GM19395 (cell line): ENCODE measurements around the gene TPM1.

ENCODE experiments used
- ATAC-seq: cut with Tn5 transposase; IDR thresholded peaks from one replicate; pipeline ENCODE4 v1.9.1; 2021; ENCODE audit warnings: mild to moderate bottlenecking, moderate library complexity; ENCODE audit not compliant: unreplicated experiment

Gene TPM1

DNA sequence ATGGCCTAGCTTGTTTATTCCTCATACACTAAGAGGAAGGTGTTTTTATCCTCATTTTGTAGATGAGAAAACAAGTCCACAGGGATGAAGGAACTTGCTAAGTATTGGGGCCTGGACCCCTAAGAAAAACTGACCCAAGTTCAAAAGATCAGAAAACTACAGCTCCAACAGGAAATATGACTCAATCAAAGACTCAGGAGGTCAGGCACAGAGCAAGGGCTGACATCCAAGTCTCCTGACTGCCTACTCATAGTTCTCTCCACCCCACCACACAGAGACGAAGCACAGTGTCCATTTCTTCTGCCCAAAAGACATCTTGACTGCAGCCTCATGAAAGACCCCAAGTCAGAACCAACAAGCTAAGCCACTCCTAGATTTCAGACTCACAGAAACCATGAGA lies 26.9 kb upstream of the TPM1 start:
- ATAC-seq, result no peak

DNA sequence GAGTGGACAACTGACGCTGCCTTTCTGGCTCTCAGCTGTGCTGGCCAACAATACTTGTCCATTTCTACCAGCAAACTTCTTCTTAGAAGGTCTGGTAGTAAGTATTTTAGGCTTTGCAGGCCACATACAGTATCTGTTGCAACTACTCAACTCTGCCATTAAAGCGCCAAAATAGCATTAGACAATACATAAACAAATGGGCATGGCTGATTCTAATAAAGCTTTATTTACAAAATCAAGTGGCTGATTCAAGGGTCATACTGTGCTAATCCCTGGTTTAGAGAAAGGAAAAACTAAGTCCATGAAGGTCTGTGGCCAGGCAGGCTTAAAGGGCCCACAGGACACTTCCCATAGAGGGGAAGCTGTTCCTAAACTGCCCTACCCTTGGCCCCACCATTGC lies 26.3 kb upstream of the TPM1 start:
- ATAC-seq, result no peak

DNA sequence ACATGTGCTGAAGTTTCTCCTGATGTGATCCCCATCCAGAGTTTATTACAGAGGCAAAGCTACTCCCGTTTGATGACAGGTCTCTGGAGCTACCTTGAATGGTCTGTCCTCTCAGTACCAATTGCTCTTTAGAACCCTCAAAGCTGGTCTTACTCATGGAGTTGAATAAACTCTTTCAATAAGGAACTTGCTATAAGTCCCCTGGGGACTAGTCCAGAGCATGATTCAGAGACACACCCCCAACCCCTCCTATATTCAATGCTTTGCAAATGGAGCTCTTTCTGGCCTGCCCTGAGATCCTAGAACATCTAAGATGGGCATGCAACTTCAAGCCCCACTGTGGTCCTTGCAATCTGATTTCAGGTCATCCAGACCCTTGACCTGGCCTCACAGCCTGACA lies 23.9 kb upstream of the TPM1 start:
- ATAC-seq, result no peak

DNA sequence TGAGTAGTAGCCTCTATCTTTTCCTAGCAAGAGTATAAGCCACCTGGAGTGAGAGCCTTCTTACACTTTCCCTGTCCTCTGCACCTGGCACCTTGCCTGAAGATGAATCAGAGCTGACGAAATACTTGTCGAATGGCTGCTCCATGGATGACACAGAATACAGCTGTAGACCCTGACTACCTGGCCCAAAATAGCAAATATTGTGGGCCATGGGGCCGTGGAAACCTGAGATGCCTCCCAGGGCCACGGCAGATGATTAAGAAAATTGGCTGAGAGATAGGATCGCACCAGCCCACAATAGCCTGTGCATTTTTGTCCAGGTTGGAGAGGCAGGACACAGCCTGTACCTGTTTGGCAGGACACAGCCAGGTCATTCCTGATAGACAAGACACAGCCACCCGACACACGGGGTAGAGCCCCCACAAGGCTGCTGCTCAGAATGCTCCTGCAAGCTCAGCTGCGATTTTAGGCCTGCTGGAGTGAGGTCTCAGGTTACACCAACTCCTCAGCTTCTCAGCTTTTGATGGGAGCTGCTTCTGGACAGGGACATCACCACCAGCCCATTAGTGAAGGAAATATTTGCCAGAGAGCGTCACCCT lies 22.9 kb upstream of the TPM1 start:
- ATAC-seq, result no peak

DNA sequence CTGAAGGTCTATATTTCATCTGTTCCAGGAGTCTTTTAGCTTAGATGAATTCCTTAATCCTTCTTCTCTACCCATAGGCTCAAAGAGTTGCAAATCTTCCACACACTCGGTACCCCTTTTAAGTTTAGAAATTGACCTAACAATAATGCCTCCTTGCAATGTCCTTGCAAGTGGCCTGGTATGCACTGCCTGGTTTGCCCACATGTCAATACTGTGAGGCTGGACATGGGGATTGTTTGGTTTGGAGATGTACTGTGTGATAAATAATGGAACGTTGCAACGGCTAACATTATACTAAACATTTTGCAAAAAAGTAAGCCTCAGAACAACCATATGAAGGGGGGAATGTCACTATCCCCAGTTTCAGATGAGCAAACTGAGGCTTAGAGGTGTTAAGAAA lies 22.4 kb upstream of the TPM1 start:
- no peak for ATAC-seq

DNA sequence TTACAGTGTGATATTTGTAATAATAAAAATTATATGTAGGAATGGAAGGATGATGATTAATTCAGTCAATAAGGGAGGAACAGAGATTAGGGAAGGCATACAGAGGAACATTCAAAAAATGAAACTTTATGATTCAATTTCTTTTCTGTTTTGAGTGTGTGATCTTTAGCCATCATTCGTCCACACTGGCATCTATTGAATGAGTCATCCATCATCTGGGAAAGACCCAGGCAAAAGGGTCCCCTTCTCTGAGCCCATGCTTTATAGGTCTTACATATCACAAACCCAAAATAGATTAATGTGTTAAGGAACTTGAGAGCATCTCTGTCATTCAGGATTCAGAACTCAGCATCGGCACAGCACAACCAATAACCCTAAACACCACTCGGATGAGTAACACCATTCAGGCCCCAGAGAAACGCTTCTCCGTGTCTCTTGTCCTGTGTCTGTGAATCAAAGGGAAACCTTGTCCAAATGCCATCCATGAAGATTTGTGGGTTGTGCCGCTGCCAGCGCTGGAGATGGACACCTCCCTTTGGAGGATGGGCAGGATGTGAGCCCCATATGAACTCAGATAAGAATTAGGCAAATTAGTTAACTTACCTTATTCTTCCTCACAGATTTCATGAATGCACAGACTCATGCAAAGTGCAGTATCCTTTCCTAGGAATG lies 21.7 kb upstream of the TPM1 start:
- no peak for ATAC-seq

DNA sequence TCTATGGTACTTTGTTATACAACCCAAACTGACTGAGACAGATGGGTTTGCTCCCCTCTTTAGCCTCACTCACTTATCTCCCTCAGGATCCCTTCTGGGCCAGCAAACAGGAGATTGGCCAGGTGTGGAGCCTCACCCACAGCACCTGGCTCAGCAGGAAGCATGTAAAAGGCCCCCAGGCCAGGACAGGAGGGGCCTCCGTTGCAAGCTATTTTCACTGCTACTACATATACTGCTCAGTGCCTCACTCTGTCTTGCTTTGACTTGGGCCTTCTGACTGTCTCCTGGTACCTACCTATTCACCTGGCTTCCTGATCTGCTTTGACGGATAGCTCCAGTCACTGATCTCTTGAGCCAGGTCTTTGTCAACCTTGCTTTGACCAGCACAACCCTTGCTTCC lies 20.4 kb upstream of the TPM1 start:
- no peak for ATAC-seq

DNA sequence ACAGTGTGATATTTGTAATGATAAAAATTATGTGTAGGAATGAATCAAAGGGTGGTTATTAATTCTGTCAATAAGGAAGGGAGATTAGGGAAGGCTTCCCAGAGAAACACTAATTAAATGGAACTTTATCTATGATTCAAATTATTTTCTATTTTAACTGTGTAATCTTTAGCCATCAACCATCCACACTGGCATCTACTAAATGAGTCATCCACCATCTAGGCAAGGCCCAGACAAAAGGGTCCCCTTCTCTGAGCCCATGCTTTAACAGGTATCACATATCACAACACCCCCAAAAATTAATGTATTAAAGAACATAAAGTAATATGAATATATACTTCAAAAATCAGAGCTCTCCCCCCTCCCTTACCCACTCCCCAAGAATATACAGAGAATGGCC lies 19.9 kb upstream of the TPM1 start:
- no peak for ATAC-seq

DNA sequence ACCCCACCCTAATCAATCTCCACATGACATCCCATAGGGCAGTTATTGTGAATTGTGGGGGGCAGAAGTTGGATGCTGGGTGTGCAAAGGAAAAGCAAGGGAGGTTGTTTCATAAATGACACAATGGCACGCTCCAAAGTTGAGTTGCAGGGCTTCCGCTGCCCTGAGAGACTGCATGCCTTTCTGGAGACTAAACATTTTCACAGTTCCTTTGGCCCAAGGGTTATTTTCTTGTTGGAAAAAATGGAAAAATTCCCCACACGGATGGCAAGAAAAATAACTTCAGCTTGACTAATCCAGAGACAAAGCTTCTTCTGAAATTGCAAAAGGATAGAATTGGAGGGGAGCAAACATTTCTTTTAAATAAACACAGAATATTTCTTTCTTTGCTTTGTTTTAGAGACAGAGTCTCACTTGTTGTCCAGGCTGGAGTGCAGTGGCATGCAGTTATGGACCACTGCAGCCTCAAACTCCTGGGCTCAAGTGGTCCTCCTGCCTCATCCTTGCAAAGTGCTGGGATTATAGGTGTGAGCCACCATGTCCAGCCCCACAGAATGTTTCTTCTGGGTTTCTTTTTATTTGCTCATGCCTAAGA lies 19.1 kb upstream of the TPM1 start:
- ATAC-seq, result no peak

DNA sequence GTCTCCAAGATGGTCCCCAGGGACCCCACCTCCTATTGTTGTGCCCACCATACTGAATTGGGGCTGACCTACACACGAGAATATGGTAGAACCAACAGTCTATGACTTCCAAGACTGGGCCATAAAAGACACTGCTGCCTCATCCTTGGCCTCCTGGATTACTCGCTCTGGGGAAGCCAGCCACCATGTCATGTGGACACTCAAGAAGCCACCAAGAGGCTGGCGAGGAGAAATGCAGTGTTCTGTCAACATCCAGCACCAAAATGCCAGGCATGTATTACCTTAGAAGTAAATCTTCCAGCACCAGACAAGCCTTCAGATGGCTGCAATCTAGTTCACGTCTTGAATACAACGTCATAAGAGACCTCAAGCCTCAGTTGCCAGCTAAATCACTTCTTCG lies 17.1 kb upstream of the TPM1 start:
- ATAC-seq, result no peak

DNA sequence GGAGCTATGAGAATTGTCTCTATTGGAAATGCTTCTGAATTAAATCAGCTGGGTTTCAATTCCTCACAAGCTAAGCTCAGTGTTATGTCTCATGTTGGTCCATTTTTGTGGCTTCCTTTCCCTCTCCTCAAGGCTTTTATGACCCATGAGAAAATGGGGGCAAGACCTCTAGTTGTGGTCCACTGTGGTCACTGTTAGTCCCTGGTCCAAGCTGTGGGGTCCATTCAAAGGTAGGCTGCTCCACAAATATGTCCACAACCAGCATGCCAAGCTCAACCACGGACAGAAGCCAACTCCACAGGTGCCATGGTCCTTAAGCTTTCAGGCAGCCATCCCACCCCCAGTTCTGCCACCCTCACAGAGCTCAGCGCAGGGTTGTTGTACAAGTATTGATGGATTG lies 14.9 kb upstream of the TPM1 start:
- ATAC-seq, result no peak

DNA sequence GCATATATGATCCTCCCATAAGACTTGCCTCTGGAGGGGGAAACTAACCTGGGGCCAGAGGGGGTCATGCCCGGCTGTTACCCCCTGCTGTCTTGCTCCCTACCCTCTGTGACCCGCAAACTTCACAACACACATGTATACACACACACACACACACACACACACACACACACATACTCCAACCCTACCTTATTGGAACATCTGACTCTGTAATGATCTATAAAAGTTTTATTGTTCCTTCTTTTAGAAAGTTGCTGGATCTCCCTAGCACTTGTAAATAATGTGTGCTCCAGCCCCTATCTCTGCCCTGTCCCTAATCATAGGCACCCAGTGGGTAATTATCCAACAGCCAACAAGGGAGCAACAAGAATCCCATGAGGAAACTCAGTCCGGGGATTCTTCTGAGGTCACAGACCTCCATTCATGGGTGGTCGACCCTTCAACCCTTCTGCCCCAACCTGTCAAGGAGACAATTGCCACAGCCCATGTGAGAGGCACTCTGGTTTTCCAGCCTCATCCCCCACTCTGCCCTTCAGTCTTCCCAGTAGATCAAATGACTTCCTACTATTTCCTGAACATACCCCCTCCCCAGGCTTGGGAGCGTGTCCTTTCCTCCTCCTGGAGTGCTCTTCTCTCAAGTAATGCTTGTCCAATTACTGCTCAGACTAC lies 14.0 kb upstream of the TPM1 start:
- no peak for ATAC-seq

DNA sequence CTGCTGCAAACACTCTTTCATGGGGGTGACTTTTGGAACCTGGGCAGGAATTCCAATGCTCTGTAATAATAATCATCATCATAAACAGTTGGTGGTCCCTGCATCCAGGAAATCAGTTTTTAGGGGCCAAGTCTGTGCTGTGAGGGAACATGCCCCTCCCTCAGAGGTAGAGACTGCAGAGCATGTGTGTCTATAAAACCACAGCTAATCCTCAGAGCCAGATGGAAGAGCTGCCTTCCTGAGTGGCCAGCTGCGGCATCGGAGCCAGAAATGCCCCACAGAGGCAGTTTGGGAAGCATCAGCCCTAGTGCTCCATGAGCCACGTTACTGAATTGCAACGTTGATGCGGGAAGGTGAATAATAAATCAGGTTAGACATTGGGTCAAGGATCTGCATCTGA lies 12.9 kb upstream of the TPM1 start:
- ATAC-seq, result no peak

DNA sequence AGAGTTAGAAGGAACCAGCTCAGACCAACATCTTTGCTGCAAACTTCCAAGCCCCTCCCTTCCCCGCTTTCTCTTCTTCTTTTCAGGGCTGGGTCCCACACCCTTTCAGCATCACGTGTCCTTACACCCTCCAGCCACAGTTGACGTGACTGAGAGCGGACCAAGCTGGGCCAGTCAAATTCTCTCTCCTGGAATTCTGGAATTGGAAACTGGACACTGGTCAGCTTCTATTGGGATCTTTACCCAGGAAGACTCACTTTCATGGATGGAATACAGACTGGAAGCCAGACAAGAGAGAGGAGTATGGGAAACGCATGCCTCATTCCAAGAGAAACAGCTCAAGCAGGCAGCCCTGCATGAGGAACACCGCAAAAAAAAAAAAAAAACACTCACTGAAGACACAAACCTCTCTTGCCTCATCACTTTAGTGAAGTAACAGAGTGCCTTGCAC lies 12.4 kb upstream of the TPM1 start:
- no peak for ATAC-seq

DNA sequence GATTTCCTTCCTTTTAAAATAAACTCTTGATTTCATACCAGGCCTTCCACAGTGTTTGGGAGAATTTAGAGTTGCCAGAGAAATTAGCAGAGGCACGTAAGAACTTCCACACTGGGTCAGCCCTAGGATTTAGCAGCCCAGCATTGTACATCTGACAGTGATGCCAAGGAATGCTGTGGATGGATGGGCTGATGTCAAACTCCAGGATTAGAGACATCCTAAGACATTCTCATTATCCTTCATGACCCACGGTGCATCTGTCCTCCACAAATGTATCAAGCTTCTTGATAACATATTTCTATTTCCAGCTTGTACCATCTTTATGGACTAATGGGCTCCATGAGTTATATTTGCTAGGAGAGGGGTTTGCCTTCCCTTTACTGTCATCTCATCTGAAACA lies 8.0 kb upstream of the TPM1 start:
- no peak for ATAC-seq

DNA sequence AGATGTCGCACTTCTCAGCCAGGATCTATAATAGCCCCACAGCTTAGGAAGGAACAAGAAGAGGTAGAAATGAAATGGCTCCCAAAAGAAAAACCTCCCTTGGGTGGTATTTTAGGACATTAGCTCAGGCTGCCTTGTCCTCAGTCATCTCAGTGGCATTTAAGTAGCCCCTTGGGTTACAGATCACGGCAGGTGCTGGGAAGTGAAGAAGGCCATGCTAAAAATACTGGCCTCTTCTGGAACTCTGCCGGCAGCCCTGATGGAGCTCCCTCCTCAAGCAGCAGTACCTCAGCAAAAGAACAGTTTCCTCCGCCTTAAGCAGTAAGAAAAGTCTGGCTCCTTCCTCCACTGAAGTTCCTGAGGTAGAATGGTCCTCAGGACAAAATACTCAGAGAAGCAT lies 7.3 kb upstream of the TPM1 start:
- ATAC-seq, result no peak

DNA sequence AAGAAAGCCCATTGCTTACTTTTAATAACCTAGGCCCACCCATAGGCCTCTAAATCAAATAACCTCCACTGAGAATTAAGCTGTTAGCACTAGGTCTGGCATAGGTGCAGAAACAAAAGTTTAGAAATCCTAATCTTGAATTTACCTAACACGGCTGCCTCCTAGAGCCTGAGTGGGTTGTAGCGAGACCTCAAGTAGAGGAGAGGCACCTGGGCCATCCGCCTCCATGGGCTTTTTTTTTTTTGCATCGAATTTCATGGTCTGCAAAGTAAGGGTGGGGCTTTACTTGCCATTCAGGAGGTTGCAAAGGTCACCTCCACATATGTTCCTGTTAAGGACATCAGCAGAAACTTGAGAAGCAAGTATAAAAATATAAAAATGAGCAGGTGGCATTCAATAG lies 6.6 kb upstream of the TPM1 start:
- no peak for ATAC-seq

DNA sequence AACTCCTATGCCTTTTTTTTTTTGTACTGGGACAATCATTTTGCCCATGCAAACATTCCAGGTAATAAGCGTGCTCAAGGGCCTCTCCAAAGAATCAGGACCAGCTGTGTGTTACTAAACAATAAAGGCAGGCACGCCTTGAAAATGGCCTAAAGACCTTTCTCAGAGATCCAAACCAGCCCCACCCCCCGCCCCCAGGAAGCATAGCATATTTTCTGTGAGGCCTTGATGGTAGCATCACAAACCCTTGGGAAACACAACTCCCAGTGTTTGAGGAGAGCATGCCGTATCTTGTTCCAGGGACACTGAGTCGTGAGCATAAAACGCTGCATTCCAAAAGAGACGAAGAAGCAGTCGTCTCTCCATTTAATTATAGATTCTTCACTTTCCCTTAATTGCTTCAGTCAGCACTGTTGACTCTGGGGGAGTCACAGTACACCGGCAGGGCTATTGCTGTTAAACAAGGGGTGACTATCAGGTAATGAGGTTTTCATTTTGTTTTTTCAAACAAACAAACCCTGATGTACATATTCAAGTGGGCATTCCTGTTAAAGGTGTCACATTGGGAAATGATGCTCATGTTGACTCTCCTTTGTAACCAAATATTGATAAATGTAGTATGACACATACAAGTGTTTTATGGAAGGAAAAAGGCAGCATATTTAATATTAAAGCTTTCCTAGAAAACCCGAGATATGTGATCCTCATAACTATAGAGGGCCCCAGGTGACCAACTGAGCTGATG lies 4.4 kb upstream of the TPM1 start:
- no peak for ATAC-seq

DNA sequence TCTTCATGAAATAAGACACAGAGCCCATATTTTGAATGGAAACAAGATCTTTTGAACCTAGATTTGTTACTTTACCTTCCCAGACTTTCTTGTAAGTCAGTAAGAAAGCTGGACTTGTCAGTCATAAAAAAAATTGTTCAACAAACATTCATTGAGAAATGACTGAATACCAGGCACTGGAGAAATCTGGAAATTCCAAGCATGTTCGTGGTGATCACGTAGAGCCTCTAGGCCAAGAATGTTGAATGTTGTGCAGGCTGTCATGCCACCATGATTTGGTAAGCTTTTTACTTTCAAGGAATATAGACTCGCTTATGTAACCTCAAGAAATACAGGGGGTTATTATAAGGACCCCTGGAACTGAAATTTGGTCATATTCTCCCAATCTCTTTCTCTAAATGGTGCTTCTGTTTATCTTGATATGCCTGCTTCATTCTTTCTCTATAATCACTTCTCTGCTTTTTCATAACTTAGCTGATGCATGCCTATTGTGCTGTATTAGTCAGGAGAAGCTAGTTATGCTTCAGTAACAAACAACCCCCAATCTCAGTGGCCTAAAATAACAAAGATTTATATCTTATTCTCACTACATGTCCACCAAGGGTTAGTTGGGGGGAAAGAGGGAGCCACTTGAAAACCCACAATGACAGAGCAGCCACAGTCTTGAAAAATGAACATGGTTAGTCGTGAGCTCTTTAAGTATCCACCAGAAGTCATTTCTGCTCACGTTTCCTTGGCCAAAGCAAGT lies 3.4 kb upstream of the TPM1 start:
- no peak for ATAC-seq

DNA sequence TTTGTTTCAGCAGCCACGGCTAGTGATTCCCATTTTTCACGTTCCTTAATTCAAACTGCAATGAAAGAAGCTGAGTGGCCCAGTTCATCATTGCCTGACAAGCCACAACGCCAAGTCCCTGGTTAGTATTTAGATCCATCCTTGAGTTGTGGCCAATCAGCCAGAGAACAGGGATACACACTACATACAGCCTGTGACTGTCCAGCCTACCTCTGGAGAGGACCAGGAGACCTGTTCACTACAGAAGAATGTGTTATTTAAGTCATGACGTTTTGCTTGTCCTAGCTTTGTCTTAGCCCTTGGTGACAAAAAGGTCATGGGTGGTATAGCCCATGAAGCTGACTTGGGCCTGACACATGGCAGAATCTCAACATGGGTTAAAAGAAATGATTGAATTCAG lies 2.7 kb upstream of the TPM1 start:
- no peak for ATAC-seq

DNA sequence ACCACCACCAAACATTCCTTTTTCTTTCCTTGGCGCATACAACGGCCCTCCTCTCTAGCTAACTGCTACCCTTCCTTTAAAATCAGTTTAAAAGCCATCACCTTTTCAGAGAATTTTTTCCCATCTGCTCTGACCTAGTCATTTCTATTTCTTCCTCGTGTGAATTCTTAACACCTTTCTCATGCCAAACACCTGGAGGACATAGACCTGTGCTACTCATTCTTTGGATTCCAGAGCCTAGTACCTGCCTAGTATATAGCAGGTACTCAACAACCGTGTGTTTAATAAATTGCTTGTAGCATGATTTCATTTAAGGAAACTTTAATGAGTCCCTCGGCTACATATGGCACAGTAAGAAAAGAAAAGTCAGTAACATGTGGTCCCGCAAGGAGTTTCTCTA lies 2.0 kb upstream of the TPM1 start:
- ATAC-seq, result no peak
